Muscle layer of duodenum (tissue), 2 donors: ENCODE measurements around the gene MYOD1.

ENCODE experiments used
- H3K27ac ChIP-seq: one replicate; pipeline ENCODE4 v1.7.0; 2013; ENCODE audit warnings: mild to moderate bottlenecking, low read length
- H3K27me3 ChIP-seq: one replicate; pipeline ENCODE4 v1.7.0; 2013; ENCODE audit warnings: low read depth, mild to moderate bottlenecking, control low read depth, low read length
- H3K36me3 ChIP-seq, 2 donors: one replicate each; pipeline ENCODE4 v1.7.0; 2013; ENCODE audit warnings: low read length in 2 of 2, control low read depth in 1 of 2, mild to moderate bottlenecking in 1 of 2; ENCODE audit not compliant: insufficient read depth in 2 of 2, control insufficient read depth in 1 of 2
- H3K4me1 ChIP-seq, 2 donors: one replicate each; pipeline ENCODE4 v1.7.0; 2013; ENCODE audit warnings: low read length in 2 of 2, mild to moderate bottlenecking in 2 of 2, control low read depth in 1 of 2, moderate library complexity in 1 of 2; ENCODE audit not compliant: insufficient read depth in 2 of 2, control insufficient read depth in 1 of 2
- H3K4me3 ChIP-seq, 2 donors: one replicate each; pipeline ENCODE4 v1.7.0; 2013; ENCODE audit warnings: low read length in 2 of 2, low read depth in 1 of 2, mild to moderate bottlenecking in 1 of 2
- H3K9me3 ChIP-seq, 2 donors: one replicate each; pipeline ENCODE4 v1.7.0; 2013; ENCODE audit warnings: low read length in 2 of 2, control low read depth in 1 of 2, mild to moderate bottlenecking in 1 of 2; ENCODE audit not compliant: control insufficient read depth in 1 of 2
- donor health status: healthy.

MYOD1 gene

DNA sequence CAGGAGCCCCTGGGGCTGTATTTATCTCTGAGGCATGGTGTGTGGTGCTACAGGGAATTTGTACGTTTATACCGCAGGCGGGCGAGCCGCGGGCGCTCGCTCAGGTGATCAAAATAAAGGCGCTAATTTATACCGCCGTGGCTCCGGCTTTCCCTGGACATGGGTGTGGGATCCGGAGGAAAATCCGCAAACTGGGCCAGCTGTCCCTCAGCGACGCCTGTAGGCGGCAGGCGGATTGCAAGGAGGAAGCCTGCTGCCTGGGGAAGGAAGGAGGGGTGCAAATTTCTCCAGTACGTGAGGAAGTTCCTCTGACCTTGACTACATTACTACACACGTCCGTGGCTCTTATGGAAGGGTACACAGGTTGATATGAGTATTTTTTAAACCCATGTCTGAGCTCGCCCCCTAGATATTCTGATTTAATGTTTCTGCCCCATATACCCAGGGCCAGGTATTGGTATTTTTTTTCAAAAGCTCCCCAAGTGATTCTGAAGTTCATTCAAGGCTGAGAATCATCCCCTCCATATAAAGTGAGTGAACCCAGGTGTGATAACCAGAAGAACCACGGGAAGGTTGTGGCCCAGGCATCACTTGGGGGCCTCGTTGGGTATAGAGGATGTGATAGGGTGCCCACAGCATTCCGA is 2.8 kb downstream of the MYOD1 start:
- H3K27ac ChIP-seq: no peak overlapping the region
- peaks cover 50% of the 10 kb centered on the region for H3K27me3 ChIP-seq
- no peaks in the 10 kb centered on the region for H3K36me3 ChIP-seq

DNA sequence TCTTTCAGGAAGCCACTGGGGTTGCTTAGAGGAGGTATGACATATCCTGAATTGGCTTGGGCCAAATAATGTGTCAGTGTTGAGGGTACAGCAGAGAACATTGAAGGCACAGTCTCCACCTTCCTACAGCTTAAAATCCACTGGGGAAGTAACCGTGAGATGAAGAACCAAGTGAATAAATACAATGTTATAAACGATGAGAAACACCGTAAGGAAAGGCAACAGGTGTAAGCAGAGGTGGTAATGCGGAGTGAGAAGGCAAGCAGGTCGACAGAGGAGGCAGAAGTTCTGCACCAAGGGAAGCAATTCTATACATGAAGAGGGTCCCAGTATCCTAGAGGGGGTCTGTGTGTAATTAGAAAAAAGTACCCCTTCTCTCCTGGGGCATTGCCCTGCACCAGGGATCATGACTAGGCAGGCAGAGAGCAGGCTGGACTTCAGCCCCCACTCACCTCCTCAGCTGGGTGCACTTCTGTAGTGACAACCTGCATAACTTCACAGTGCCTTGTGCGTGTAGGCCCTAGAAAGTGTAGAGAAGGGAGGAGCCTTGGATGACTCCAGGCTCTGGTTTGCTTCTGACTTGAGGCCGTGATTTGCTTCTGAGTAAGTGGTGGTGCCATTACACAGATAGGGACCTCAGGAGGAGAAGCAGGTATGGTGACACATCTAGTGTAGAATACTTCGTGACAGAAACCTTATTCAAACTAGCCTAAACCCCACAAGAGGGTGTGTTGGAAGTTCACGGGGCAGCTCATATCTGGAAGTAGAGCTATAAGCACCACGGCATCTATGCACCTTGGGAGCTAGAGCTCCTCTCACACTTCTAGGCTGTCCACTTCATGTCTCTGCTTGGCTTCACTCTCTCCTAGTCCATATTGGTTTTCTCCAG is 4.9 kb downstream of the MYOD1 start:
- H3K27ac ChIP-seq: no peak overlapping the region
- H3K9me3 ChIP-seq: no peaks in the 10 kb centered on the region
- H3K27me3 ChIP-seq: peaks cover 35% of the 10 kb centered on the region
- H3K4me1 ChIP-seq: peaks cover 0 to 28% of the 10 kb centered on the region in 2 donors
- no peaks in the 10 kb centered on the region for H3K36me3 ChIP-seq
- no peak overlapping the region for H3K4me3 ChIP-seq

More for the DNA sequence above, 2.8 kb downstream of the MYOD1 start:
- no peak overlapping the region for H3K4me3 ChIP-seq
- peaks cover 0 to 31% of the 10 kb centered on the region in 2 donors for H3K4me1 ChIP-seq
- H3K9me3 ChIP-seq: no peaks in the 10 kb centered on the region

DNA sequence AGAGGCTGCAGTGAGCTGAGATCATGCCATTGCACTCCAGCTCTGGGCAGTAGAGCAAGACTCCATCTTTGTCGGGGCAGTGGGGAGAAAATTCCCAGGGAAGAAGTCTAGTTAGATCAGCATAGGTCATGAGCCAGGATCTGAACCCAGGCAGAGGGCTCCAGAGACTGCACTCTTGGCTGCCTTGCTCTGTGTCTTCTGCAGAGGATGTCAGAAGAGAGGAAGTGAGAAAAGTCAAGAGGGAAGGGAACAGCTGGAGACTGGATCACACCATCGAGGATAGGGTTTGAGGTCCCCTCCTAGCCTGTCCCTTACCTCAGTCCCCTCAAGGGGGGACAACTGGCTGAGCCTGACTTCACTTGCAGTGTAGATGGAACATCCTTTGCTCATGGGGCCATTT is 5.8 kb downstream of the MYOD1 start:
- Histone ChIP-seq H3K27me3 (peaks cover 33% of the 10 kb centered on the region), H3K27ac (no peak overlapping the region), H3K4me1 (peaks cover 0 to 20% of the 10 kb centered on the region in 2 donors)

DNA sequence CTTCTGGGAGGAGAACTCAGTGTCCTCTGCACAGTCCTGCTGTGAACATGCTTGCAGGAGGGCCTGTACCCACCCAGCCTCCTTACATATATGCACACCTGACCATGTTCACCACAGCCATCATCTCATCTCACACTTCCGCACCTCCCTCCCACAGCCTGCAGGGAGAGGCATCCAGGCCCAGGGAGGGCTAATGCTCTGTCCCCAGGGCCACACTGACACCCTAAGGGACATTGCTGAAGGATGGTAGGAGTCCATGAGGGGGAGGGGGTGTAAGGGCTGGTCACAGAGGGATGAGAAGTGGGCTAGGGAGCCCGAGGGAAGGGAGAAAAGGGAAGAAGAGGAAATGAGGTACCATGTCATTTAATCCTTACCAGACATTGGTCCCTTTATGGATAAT is 10.8 kb downstream of the MYOD1 start:
- Histone ChIP-seq H3K9me3 (no peaks in the 10 kb centered on the region), H3K27me3 (peaks cover 14% of the 10 kb centered on the region)

More for the DNA sequence above, 5.8 kb downstream of the MYOD1 start:
- H3K4me3 ChIP-seq: no peak overlapping the region
- no peaks in the 10 kb centered on the region for H3K36me3 ChIP-seq
- no peaks in the 10 kb centered on the region for H3K9me3 ChIP-seq

DNA sequence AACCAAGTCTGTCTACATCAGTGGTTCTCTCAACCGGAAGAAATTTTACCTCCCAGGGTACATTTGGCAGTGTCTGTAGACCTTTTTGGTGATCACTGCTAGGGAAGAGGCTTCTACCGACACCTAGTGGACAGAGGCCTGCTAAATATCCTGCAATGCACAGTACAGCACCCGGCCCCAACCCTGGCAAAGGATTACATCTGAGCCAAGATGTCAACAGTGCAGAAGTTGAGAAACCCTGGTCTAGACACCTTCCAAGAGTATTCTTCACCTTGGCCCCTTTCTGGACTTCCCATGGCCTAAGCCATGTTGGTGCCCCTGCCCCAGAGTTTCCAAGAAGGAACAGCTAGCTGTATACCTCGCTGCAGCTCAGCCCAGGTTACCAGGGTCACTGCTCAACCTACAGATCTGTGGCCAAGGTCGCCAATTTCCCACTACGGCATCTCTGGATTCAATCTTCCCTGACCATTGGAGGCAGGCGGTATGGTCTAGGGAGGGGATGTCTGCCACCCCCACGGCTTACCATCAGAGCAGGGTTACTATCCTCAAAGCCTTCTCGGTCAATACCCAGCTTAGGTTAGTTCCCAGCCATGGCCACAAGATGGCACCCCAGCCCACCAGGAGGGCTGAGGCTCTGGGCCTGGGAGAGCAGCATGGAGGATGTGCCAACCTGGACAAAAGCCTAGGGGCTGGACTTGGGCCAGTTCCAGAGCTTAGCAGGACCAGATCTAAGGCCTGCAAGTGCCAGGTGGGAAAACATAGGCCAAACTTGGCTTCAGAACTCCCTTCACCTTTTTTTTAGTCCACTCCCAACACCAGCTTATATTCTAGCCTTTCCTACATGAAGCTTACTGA is 11.5 kb downstream of the MYOD1 start:
- no peak overlapping the region for H3K4me3 ChIP-seq
- H3K9me3 ChIP-seq: no peaks in the 10 kb centered on the region
- H3K27me3 ChIP-seq: peaks cover 14% of the 10 kb centered on the region
- no peak overlapping the region for H3K27ac ChIP-seq
- peaks cover 0 to 15% of the 10 kb centered on the region in 2 donors for H3K4me1 ChIP-seq
- no peaks in the 10 kb centered on the region for H3K36me3 ChIP-seq

More for the DNA sequence above, 10.8 kb downstream of the MYOD1 start:
- no peak overlapping the region for H3K27ac ChIP-seq
- no peak overlapping the region for H3K4me3 ChIP-seq
- H3K36me3 ChIP-seq: no peaks in the 10 kb centered on the region
- H3K4me1 ChIP-seq: peaks cover 0 to 8% of the 10 kb centered on the region in 2 donors

DNA sequence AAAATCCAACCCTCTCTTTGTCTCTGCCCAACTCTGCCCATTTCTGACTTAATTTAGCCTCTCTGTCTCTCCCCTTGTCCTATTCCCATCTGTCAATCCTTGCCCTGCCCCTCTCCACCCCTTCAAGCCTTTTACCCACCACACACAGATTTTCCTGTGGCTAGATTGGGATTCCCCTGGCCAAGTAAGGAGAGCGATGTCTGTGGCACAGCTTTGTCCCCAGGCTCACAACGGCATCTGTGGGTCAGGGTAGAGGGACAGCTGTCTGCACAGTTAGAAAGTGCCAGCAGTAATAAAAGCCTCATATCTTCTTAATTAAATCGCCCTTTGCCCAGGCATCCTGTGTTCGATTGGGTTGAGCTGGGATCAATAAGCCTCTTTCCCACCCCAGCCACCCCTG is 13.9 kb downstream of the MYOD1 start:
- H3K27me3 ChIP-seq: peaks cover 36% of the 10 kb centered on the region
- no peak overlapping the region for H3K27ac ChIP-seq
- no peak overlapping the region for H3K4me3 ChIP-seq

DNA sequence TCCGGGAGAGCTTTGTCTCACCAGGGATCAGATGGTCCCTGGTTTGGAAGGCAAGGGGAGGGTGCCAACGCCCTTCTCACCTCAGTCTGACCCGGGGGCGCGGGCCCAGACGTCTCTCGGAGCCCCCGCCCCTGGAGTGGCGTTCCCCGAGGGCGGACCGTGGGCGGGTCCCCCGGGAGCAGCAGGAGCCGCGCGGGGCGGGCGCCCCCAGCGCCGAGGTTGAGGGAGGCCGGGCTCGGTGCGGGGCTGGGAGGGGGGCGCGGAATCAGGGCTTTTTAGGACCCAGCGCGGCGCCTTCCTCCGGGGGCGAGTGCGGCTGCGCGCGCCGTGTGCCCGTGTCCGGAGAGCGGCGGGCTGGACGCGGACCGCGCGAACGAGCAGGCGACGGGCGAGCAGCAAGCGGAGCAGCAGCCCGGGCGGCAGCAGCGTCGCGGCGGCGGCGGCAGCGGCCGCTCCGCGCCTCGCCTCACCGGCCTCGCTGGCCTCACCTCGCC is 15.1 kb downstream of the MYOD1 start, which contains the start of gene KCNC1:
KCNC1 (plus strand) TSS at position 364 of the 494 bp plus-strand sequence. CDS start 1,222 bp downstream, outside the sequence.
- H3K27ac ChIP-seq: no peak within 1 kb of the TSS
- H3K27me3 ChIP-seq: peaks cover 48% of the 10 kb centered on the region

More for the DNA sequence above, 13.9 kb downstream of the MYOD1 start:
- Histone ChIP-seq H3K9me3 (no peaks in the 10 kb centered on the region), H3K36me3 (no peaks in the 10 kb centered on the region), H3K4me1 (peaks cover 0 to 17% of the 10 kb centered on the region in 2 donors)

DNA sequence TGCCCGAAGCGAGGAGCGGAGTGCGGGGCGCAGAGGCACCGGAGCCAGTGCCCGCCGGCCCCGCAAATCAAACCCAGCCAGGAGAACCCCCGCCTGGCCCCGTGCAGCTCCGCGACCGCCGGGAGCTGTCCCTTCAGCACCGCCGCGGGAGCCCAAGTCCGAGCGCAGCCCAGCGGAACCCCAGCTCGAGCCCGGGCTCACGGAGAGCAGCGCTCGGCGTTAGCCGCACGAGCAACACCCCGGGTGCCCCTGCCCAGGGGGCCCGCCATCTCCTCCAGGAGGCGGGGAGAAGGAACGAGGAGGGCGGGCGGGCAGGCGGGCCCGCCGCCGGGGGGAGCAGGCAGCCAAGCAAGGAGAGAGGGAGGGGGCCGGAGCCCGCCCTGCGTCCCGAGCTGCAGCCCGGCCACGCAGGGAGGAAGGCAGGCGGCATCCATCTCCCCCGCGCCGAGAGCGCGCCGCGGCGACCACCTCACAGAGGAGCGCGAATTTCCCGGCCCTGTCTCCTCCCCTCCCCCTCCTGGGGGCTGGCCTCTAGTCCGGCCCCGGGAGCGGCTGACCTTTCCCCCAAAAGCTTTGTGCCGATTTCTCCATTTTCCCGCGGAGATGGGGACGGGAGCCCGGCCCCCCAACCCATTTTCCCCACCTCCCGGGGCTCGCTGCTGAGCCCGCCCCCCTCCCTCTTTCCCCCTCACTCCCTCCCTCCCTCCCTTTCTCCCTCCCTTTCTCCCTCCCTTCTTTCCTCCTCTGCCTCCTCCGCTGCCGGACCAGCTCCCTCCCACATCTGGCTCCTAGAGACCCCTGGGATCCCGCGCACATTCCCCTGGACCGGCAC is 15.8 kb downstream of the MYOD1 start:
- Histone ChIP-seq H3K27me3 (peaks cover 45% of the 10 kb centered on the region), H3K4me3 (peak overlapping the region in 1 of 2 donors; percentile 61), H3K9me3 (no peaks in the 10 kb centered on the region), H3K36me3 (no peaks in the 10 kb centered on the region), H3K27ac (no peak overlapping the region), H3K4me1 (peaks cover 0 to 17% of the 10 kb centered on the region in 2 donors)

More for the DNA sequence above, 15.1 kb downstream of the MYOD1 start, which contains the start of gene KCNC1:
- Histone ChIP-seq H3K36me3 (no peaks in the 10 kb centered on the region), H3K4me3 (peak within 1 kb of the TSS in 1 of 2 donors; percentile 68), H3K9me3 (no peaks in the 10 kb centered on the region), H3K4me1 (peaks cover 0 to 17% of the 10 kb centered on the region in 2 donors)

DNA sequence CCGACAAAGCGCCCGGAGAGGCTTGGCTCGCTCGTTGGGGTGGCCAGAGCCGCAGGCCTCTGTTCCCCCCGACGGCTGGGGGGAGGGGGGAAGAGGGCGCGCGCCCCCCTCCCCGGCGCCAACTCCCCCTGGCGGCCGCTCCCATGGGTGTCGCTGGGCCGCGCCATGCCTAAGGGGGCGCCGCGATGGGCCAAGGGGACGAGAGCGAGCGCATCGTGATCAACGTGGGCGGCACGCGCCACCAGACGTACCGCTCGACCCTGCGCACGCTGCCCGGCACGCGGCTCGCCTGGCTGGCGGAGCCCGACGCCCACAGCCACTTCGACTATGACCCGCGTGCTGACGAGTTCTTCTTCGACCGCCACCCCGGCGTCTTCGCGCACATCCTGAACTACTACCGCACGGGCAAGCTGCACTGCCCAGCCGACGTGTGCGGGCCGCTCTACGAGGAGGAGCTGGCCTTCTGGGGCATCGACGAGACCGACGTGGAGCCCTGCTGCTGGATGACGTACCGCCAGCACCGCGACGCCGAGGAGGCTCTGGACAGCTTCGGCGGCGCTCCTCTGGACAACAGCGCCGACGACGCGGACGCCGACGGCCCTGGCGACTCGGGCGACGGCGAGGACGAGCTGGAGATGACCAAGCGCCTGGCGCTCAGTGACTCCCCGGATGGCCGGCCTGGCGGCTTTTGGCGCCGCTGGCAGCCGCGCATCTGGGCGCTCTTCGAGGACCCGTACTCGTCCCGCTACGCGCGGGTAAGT is 16.6 kb downstream of the MYOD1 start:
- H3K27ac ChIP-seq: no peak overlapping the region
- H3K27me3 ChIP-seq: peaks cover 42% of the 10 kb centered on the region
- peak overlapping the region in 1 of 2 donors; percentile 61 for H3K4me3 ChIP-seq
- no peaks in the 10 kb centered on the region for H3K36me3 ChIP-seq
- peaks cover 0 to 17% of the 10 kb centered on the region in 2 donors for H3K4me1 ChIP-seq
- H3K9me3 ChIP-seq: no peaks in the 10 kb centered on the region

DNA sequence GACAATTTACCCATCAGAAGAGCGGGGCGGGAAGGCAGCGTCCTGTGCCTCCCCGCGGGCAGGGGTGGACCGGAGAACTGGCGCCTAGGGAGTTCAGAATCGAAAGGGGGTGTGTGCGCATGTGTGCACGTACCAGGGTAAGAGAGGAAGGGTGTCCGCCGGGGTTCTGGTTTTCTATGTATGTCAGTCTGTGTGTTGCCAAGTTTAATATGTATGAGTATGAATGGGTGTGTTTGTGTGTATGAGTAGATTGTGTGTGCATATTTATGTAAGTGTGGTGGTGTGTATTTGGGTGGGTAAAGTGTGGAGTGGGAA is 17.2 kb downstream of the MYOD1 start:
- Histone ChIP-seq H3K4me1 (peaks cover 0 to 17% of the 10 kb centered on the region in 2 donors), H3K4me3 (no peak overlapping the region), H3K27me3 (peaks cover 42% of the 10 kb centered on the region), H3K27ac (no peak overlapping the region), H3K36me3 (no peaks in the 10 kb centered on the region), H3K9me3 (no peaks in the 10 kb centered on the region)
